Brain microvascular endothelial cell (primary cell): Measurements from ENCODE around the gene ARHGAP32.

Source experiments
- DNase-seq: peaks from one replicate; pipeline ENCODE4 v3.0.0-alpha.2; 2020
- H3K27ac ChIP-seq: fragments of 250-450 bp; sonication (Bioruptor Pico); 2 replicates; pipeline ENCODE4 v1.5.1; 2020; ENCODE audit warnings: mild to moderate bottlenecking, moderate library complexity
- H3K27me3 ChIP-seq: fragments of 250-450 bp; sonication (Bioruptor Pico); replicated peaks from 2 replicates; pipeline ENCODE4 v1.5.1; 2020; ENCODE audit warnings: mild to moderate bottlenecking
- H3K36me3 ChIP-seq: fragments of 250-450 bp; sonication (Bioruptor Pico); replicated peaks from 2 replicates; pipeline ENCODE4 v1.5.1; 2020; ENCODE audit warnings: mild to moderate bottlenecking
- H3K4me3 ChIP-seq: 2 replicates; pipeline ENCODE4 v1.5.1; 2011; ENCODE audit warnings: low read depth, mild to moderate bottlenecking, control low read depth, low read length, moderate library complexity
- in situ Hi-C: cut with HindIII; loops from 2 replicates; pipeline ENCODE4 v1.10.0; 2017; ENCODE audit warnings: low sequenced_read_pairs, low pct_ligation_motif_present
- TF ChIP-seq, protein P1 (sequence below): IDR thresholded peaks from 2 replicates; pipeline ENCODE4 v1.5.1; 2011; ENCODE audit warnings: low read depth, mild to moderate bottlenecking, moderate library complexity, low read length, control low read depth, inconsistent platforms; ENCODE audit errors: missing control alignments

ARHGAP32 gene

DNA sequence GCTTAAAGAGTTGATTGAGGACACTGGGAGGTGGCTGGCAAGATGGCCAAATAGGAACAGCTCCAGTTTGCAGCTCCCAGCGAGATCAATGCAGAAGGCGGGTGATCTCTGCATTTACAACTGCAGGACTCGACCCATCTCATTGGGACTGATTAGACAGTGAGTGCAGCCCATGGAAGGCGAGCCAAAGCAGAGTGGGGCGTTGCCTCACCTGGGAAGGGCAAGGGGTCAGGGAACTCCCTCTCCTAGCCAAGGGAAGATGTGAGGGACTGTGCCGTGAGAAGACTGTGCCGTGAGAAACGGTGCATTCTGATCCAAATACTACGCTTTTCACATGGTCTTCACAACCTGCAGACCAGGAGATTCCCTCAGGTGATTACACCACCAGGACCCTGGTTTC is 36.4 kb downstream of the ARHGAP32 start:
- TF ChIP-seq, protein P1, sequence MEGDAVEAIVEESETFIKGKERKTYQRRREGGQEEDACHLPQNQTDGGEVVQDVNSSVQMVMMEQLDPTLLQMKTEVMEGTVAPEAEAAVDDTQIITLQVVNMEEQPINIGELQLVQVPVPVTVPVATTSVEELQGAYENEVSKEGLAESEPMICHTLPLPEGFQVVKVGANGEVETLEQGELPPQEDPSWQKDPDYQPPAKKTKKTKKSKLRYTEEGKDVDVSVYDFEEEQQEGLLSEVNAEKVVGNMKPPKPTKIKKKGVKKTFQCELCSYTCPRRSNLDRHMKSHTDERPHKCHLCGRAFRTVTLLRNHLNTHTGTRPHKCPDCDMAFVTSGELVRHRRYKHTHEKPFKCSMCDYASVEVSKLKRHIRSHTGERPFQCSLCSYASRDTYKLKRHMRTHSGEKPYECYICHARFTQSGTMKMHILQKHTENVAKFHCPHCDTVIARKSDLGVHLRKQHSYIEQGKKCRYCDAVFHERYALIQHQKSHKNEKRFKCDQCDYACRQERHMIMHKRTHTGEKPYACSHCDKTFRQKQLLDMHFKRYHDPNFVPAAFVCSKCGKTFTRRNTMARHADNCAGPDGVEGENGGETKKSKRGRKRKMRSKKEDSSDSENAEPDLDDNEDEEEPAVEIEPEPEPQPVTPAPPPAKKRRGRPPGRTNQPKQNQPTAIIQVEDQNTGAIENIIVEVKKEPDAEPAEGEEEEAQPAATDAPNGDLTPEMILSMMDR: no peak
- H3K36me3 ChIP-seq: no peaks in the 10 kb centered on the region
- DNase-seq: no peak
- no peak overlapping the region for H3K4me3 ChIP-seq
- H3K27ac ChIP-seq: no peak overlapping the region
- in situ Hi-C loops: no loop called here
- no peaks in the 10 kb centered on the region for H3K27me3 ChIP-seq

DNA sequence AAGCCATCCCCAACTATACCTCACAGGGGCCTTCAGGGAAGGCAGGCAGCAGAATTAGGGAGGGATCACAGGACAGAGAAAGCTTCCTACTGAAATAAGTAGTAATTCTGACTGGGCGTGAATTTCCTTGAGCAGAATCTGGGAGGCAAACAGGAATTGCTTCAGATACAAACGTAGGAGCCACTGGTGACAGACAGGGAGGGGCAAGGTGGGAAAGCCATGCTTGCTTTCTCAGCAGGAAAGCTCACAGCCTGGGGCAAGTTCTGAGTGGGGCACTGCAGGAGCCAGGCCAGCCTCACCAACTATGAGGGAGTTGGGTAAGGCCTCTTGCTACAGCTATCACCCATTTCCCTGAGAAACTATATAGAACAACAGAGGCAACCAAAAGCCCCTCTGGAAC is 43.6 kb downstream of the ARHGAP32 start:
- TF ChIP-seq, protein P1: no peak
- Histone ChIP-seq H3K36me3 (no peaks in the 10 kb centered on the region), H3K4me3 (no peak overlapping the region), H3K27me3 (no peaks in the 10 kb centered on the region), H3K27ac (no peak overlapping the region)
- no peak for DNase-seq
- in situ Hi-C loops: no loop called here

DNA sequence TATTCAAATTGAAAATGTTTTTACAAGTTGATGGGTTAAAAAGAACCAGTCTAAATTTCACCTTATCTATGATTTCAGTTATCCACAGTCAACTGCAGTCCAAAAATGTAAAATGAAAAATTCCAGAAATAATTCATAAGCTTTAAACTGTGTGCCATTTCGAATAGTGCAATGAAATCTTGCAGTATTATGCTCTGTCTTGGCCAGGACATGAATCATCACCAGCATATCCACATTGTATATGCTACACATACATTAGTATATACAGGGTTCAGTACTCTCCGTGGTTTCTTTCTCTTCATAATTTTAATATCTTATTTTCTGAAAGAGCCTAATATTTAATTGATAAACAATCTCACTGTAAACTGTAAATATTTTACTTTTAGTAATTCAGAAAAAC is 45.9 kb downstream of the ARHGAP32 start:
- H3K4me3 ChIP-seq: no peak overlapping the region
- no peaks in the 10 kb centered on the region for H3K36me3 ChIP-seq
- no peaks in the 10 kb centered on the region for H3K27me3 ChIP-seq
- peak; percentile 31 for DNase-seq
- TF ChIP-seq, protein P1: no peak
- in situ Hi-C loops: no loop called here
- H3K27ac ChIP-seq: no peak overlapping the region

DNA sequence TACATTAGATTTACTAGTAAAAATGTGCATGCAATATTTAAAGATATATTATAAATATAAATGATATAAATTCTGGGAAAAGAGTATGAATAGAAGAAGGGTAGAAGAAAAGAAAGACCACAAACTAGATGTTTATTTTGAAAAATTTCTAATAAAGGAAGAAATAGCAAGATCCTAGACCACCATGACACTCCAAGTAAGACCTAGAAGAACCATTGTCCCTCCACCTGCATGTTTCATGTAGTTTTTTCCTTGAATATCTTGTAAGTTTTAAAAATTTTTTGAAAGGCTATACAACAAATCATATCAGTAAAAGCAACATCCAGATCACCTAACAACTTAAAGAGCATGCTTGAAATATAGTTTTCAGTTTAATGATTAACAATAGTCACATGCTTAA is 46.8 kb downstream of the ARHGAP32 start:
- Histone ChIP-seq H3K27me3 (no peaks in the 10 kb centered on the region), H3K27ac (no peak overlapping the region), H3K36me3 (no peaks in the 10 kb centered on the region), H3K4me3 (no peak overlapping the region)
- DNase-seq: no peak
- in situ Hi-C loops: no loop called here
- TF ChIP-seq, protein P1: no peak

GRCh38 chr11:129144256-129144655 is 47.9 kb downstream of the ARHGAP32 start:
- H3K36me3 ChIP-seq: no peaks in the 10 kb centered on the region
- H3K4me3 ChIP-seq: no peak overlapping the region
- no peaks in the 10 kb centered on the region for H3K27me3 ChIP-seq
- in situ Hi-C loops: no loop called here
- TF ChIP-seq, protein P1: no peak
- H3K27ac ChIP-seq: peak overlapping the region; percentile 97
- DNase-seq: peak; percentile 30

GRCh38 chr11:129143335-129143734 is 48.8 kb downstream of the ARHGAP32 start:
- H3K36me3 ChIP-seq: no peaks in the 10 kb centered on the region
- no peak overlapping the region for H3K4me3 ChIP-seq
- peak; percentile 100 for DNase-seq
- H3K27me3 ChIP-seq: no peaks in the 10 kb centered on the region
- in situ Hi-C loops: no loop called here
- TF ChIP-seq, protein P1: no peak
- peak overlapping the region; percentile 97 for H3K27ac ChIP-seq
